Lung (tissue), 12 donors: Measurements from ENCODE around the gene TMEM14A. TPM values are rescaled to one million over a fixed set of nuclear protein-coding genes. Genes with fewer than 3 reads are reported as not detected.
"Not testable (repeated sequence)": the region's sequence is repeated elsewhere in the genome, so short reads cannot be mapped to it uniquely, and the experiment has no call there.

Experiments
- ATAC-seq: fragments of 200-7000 bp; cut with Tn5 transposase; one replicate; pipeline ENCODE4 v1.9.1; 2020; ENCODE audit warnings: moderate number of reproducible peaks; ENCODE audit not compliant: insufficient read depth, low FRiP score
- DNase-seq, 3 donors: peaks; one replicate each; pipeline ENCODE4 v3.0.0-alpha.2; 2013 to 2017
- H3K27ac ChIP-seq, 2 donors: one replicate each; pipeline ENCODE4 v1.5.1; 2013; ENCODE audit warnings: mild to moderate bottlenecking in 2 of 2, moderate library complexity in 2 of 2, control low read depth in 1 of 2, inconsistent platforms in 1 of 2, low read depth in 1 of 2, low read length in 1 of 2
- H3K27me3 ChIP-seq, 3 donors: one replicate each; pipeline ENCODE4 v1.5.1; 2013; ENCODE audit warnings: low read length in 2 of 3; ENCODE audit not compliant: control insufficient read depth in 3 of 3, insufficient read depth in 3 of 3
- H3K36me3 ChIP-seq, 4 donors: one replicate each; pipeline ENCODE4 v1.5.1; 2013; ENCODE audit warnings: low read length in 4 of 4, mild to moderate bottlenecking in 1 of 4, moderate library complexity in 1 of 4; ENCODE audit not compliant: control insufficient read depth in 4 of 4, insufficient read depth in 4 of 4
- H3K4me1 ChIP-seq, 5 donors: one replicate each; pipeline ENCODE4 v1.5.1; 2013; ENCODE audit warnings: low read length in 5 of 5, mild to moderate bottlenecking in 2 of 5, moderate library complexity in 1 of 5; ENCODE audit not compliant: control insufficient read depth in 5 of 5, insufficient read depth in 5 of 5
- H3K4me3 ChIP-seq: one replicate; pipeline ENCODE4 v1.5.1; 2013; ENCODE audit warnings: mild to moderate bottlenecking, control low read depth, moderate library complexity
- H3K9ac ChIP-seq, 2 donors: one replicate each; pipeline ENCODE4 v1.5.1; 2013; ENCODE audit warnings: low read length in 2 of 2, control low read depth in 1 of 2; ENCODE audit not compliant: insufficient read depth in 1 of 2
- H3K9me3 ChIP-seq, 4 donors: one replicate each; pipeline ENCODE4 v1.5.1; 2013; ENCODE audit warnings: low read length in 3 of 4, mild to moderate bottlenecking in 1 of 4, moderate library complexity in 1 of 4; ENCODE audit not compliant: control insufficient read depth in 4 of 4, insufficient read depth in 3 of 4
- CTCF ChIP-seq: IDR thresholded peaks from 2 replicates; pipeline ENCODE4 v1.5.1; 2012; ENCODE audit warnings: mild to moderate bottlenecking; ENCODE audit errors: control extremely low read depth, extremely low read depth
- WGBS, 2 donors: extraction: QIAGEN DNeasy Blood & Tissue Kit; methylation state at CpG; one replicate each; pipeline ENCODE4 v1.1.7; 2013; 5-methylcytosine and 5-hydroxymethylcytosine counted together
- polyA plus RNA-seq, 2 donors: library from polyadenylated mRNA; stranded (reverse); fragments of 200-250 nt; gene quantifications; one replicate each; pipeline ENCODE4 v1.2.1, GENCODE V29; 2013
- total RNA-seq, 2 donors: library from RNA; depleted of rRNA in 1 of 2; stranded (reverse); fragments of >200 nt in 1 of 2; gene quantifications; one replicate each; pipeline ENCODE4 v1.2.1, GENCODE V29; 2014 to 2021
- donor health status: control.
- donor health status: control.
- donor health status: Bipolar disorder and iron deficiency.
- donor health status: healthy.
- donor health status: DM: yes; HTN: yes; CAD: no.

The TMEM14A gene
- total and polyA plus RNA-seq, 4 donors, result 14.0 to 18.5 (median 17.5) TPM

GRCh38 chr6:52674666-52675065, 3.8 kb downstream of the TMEM14A start:
- TF ChIP-seq CTCF, result no peak
- Histone ChIP-seq H3K4me1 (peaks cover 0 to 11% (median 8%) of the 10 kb centered on the region in 5 donors), H3K9me3 (no peaks in the 10 kb centered on the region), H3K27me3 (no peaks in the 10 kb centered on the region), H3K4me3 (no peak overlapping the region), H3K9ac (no peak overlapping the region), H3K27ac (no peak overlapping the region), H3K36me3 (peaks cover 0 to 2% (median 0%) of the 10 kb centered on the region in 4 donors)
- DNase-seq (no peak), ATAC-seq (no peak)
- WGBS, 2 donors, result 79 to 91% methylated on average over 7 of the region's 7 CpGs

- no peaks in the 10 kb centered on the region for H3K27me3 ChIP-seq
- WGBS, 2 donors, result 96 to 100% methylated on average over 1 of the region's 1 CpG
Observed at GRCh38 chr6:52675372-52675771, 4.5 kb downstream of the TMEM14A start.

GRCh38 chr6:52676631-52677030, 5.7 kb downstream of the TMEM14A start:
- not testable (repeated sequence) for DNase-seq, H3K36me3 ChIP-seq, H3K4me3 ChIP-seq, ATAC-seq, H3K9ac ChIP-seq, H3K27ac ChIP-seq, H3K4me1 ChIP-seq, H3K9me3 ChIP-seq, H3K27me3 ChIP-seq
- 70 to 79% methylated on average over 8 of the region's 8 CpGs for WGBS, 2 donors

More at GRCh38 chr6:52675372-52675771, 4.5 kb downstream of the TMEM14A start:
- H3K36me3 ChIP-seq, result peaks cover 0 to 2% (median 0%) of the 10 kb centered on the region in 4 donors
- ATAC-seq (no peak), DNase-seq (no peak)
- no peak overlapping the region for H3K4me3 ChIP-seq
- no peak overlapping the region for H3K9ac ChIP-seq
- H3K27ac ChIP-seq, result no peak overlapping the region
- peaks cover 0 to 11% (median 7%) of the 10 kb centered on the region in 5 donors for H3K4me1 ChIP-seq
- TF ChIP-seq CTCF, result no peak
- no peaks in the 10 kb centered on the region for H3K9me3 ChIP-seq

- H3K27me3 ChIP-seq, result no peaks in the 10 kb centered on the region
- peaks cover 0 to 4% (median 1%) of the 10 kb centered on the region in 4 donors for H3K36me3 ChIP-seq
- ATAC-seq (no peak), DNase-seq (no peak)
- no peak overlapping the region for H3K27ac ChIP-seq
- H3K9me3 ChIP-seq, result no peaks in the 10 kb centered on the region
- H3K4me1 ChIP-seq, result peaks cover 0 to 3% (median 0%) of the 10 kb centered on the region in 5 donors
- no peak overlapping the region for H3K9ac ChIP-seq
- no peak overlapping the region for H3K4me3 ChIP-seq
- no peak for TF ChIP-seq CTCF
Observed at GRCh38 chr6:52681416-52681815, 10.5 kb downstream of the TMEM14A start.
